Breast epithelium (tissue), 4 donors: Measurements from ENCODE around the gene PRDM2. TPM values are rescaled to one million over a fixed set of nuclear protein-coding genes. Genes with fewer than 3 reads are reported as not detected.
A peak's percentile ranks its signal among the peaks of the same experiment; 100 is the strongest.

Experiments
- DNase-seq, 2 donors: peaks; one replicate each; pipeline ENCODE4 v3.0.0-alpha.2; 2019; ENCODE audit warnings: low spot score in 2 of 2
- H3K27ac ChIP-seq, 2 donors: fragments of 200-600 bp; sonication (generic) in 1 of 2; one replicate each; pipeline ENCODE4 v1.5.1; 2016 to 2019; ENCODE audit warnings: mild to moderate bottlenecking in 1 of 2
- H3K27me3 ChIP-seq, 2 donors: fragments of 200-600 bp; sonication (generic) in 1 of 2; one replicate each; pipeline versions ENCODE4 v1.5.1 to v1.6.0; 2017 to 2019; ENCODE audit warnings: control low read depth in 1 of 2, mild to moderate bottlenecking in 1 of 2
- H3K36me3 ChIP-seq: fragments of 200-600 bp; one replicate; pipeline ENCODE4 v1.5.1; 2019
- H3K4me1 ChIP-seq, 2 donors: fragments of 200-600 bp; sonication (generic); one replicate each; pipeline ENCODE4 v1.5.1; 2016 to 2019; ENCODE audit warnings: control low read depth in 1 of 2
- H3K4me3 ChIP-seq, 3 donors: fragments of 200-600 bp; sonication (generic); 1 replicate in 2 of 3; 2 replicates in 1 of 3; pipeline ENCODE4 v1.5.1; 2016 to 2019; ENCODE audit warnings: mild to moderate bottlenecking in 3 of 3, moderate library complexity in 2 of 3
- H3K9me3 ChIP-seq, 2 donors: fragments of 200-600 bp; sonication (generic) in 1 of 2; one replicate each; pipeline ENCODE4 v1.5.1; 2016 to 2019; ENCODE audit warnings: control low read depth in 1 of 2
- CTCF ChIP-seq, 3 donors: fragments of 450-650 bp; IDR thresholded peaks; one replicate each; pipeline ENCODE4 v1.5.1; 2016 to 2017; ENCODE audit warnings: antibody characterized with exemption in 3 of 3, mild to moderate bottlenecking in 3 of 3, moderate library complexity in 3 of 3
- POLR2A ChIP-seq: fragments of 450-650 bp; IDR thresholded peaks from one replicate; pipeline ENCODE4 v1.6.1; 2016; ENCODE audit warnings: antibody characterized with exemption, mild to moderate bottlenecking, moderate library complexity
- POLR2AphosphoS5 ChIP-seq, 3 donors: sonication (generic); formaldehyde crosslinking; IDR thresholded peaks; one replicate each; pipeline ENCODE4 v1.6.1; 2017; ENCODE audit warnings: antibody characterized with exemption in 3 of 3
- intact Hi-C: fragments of 100-400 bp; cut with DNase I; formaldehyde crosslinking; loops from one replicate; pipeline ENCODE4 v1.15.1; 2023; ENCODE audit warnings: low total_unique reads
- total RNA-seq, 3 donors: library from RNA; depleted of rRNA; stranded (reverse); fragments of >200 nt; gene quantifications; one replicate each; pipeline ENCODE4 v1.1.0, GENCODE V29; 2016

The PRDM2 gene
- total RNA-seq, 3 donors from 2014 or later: 45.6 to 57.1 (median 47.2) TPM

DNA sequence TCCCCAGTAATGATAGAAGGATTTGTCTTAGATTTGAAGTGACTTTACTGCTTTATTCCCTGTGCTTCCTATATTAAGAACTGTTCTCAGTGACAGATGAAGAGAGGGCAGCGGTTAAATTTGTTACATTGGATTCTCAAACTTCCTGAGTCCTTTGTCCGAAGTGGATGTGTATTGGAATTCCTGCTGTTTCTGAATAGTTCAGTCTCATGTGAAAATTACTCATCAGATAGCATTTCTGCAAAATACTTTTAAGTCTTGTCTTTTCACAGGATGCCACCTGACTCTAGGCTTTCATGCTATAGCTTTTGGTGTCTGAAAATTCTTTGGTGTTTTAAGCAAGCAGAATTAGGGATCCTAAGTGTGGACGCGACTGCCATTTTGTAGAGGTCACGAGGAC lies 83.6 kb downstream of the PRDM2 start:
- Histone ChIP-seq H3K36me3 (peaks cover 5% of the 10 kb centered on the region), H3K4me3 (peak overlapping the region in 2 of 3 donors; percentile 29 to 44), H3K27ac (peak overlapping the region; percentile 53 to 74), H3K27me3 (no peaks in the 10 kb centered on the region), H3K4me1 (peaks cover 0 to 7% of the 10 kb centered on the region in 2 donors), H3K9me3 (no peaks in the 10 kb centered on the region)
- TF ChIP-seq POLR2A (no peak), CTCF (IDR thresholded peaks at IDR 0.05) (no peak), POLR2AphosphoS5 (IDR thresholded peaks at IDR 0.05) (no peak)
- no peak for DNase-seq
- intact Hi-C loops: no loop called here

- Histone ChIP-seq H3K27ac (peak overlapping the region; percentile 53 to 74), H3K27me3 (no peaks in the 10 kb centered on the region), H3K4me1 (peaks cover 0 to 7% of the 10 kb centered on the region in 2 donors), H3K36me3 (no peaks in the 10 kb centered on the region), H3K4me3 (no peak overlapping the region), H3K9me3 (no peaks in the 10 kb centered on the region)
- TF ChIP-seq POLR2A: no peak
- TF ChIP-seq CTCF (IDR thresholded peaks at IDR 0.05): no peak
- no peak for TF ChIP-seq POLR2AphosphoS5 (IDR thresholded peaks at IDR 0.05)
- intact Hi-C loops: no loop called here
- DNase-seq: no peak
Measured at GRCh38 chr1:13784971-13785370, 85.0 kb downstream of the PRDM2 start.

DNA sequence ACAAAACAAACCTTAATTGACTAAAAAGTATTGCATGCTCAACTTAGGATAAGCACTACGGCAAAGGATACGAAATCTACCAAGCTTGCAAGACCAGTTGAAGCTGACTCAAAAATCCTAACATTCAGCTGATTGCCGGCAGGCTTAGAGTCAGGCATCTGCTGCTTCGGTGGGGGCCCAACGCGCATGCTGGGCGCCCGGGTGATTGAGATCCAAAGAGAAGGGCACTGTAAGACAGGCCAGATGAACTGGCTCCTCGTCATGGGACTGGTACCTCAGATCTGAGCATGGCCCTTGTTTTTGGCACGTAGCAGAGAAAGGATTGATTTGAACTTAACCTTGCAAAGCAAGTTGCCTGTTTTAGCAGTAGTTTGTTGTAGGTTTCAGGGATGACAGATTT lies 86.6 kb downstream of the PRDM2 start:
- no peak for TF ChIP-seq CTCF (IDR thresholded peaks at IDR 0.05)
- no peak for TF ChIP-seq POLR2A
- no peak for TF ChIP-seq POLR2AphosphoS5 (IDR thresholded peaks at IDR 0.05)
- H3K4me3 ChIP-seq: no peak overlapping the region
- peaks cover 0 to 7% of the 10 kb centered on the region in 2 donors for H3K4me1 ChIP-seq
- no peaks in the 10 kb centered on the region for H3K36me3 ChIP-seq
- DNase-seq: no peak
- no peak overlapping the region for H3K27ac ChIP-seq
- H3K9me3 ChIP-seq: no peaks in the 10 kb centered on the region
- intact Hi-C loops: no loop called here
- H3K27me3 ChIP-seq: no peaks in the 10 kb centered on the region

DNA sequence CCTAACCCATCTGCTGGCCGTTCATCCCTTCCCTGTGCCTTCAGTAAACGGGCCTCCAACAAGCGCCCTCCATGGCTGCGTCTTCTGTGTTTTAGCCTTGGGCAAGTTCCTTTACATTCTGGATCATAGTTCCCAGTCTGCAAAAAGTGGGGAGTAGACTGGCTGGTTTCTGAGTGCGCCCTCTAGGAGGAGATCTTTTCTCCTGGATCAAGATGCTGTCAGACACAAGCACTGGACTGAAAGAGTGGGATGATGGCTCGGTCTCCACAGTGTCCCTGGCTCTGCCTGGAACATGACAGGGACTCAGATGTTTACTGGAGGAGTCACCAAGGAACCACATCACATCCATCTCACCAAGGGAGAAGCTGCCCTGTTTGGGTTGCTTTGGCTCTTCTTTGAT lies 88.8 kb downstream of the PRDM2 start:
- H3K9me3 ChIP-seq: no peaks in the 10 kb centered on the region
- no peaks in the 10 kb centered on the region for H3K36me3 ChIP-seq
- H3K27me3 ChIP-seq: no peaks in the 10 kb centered on the region
- DNase-seq: no peak
- TF ChIP-seq POLR2AphosphoS5 (IDR thresholded peaks at IDR 0.05): no peak
- TF ChIP-seq POLR2A: no peak
- TF ChIP-seq CTCF (IDR thresholded peaks at IDR 0.05): no peak
- H3K4me1 ChIP-seq: peaks cover 0 to 4% of the 10 kb centered on the region in 2 donors
- no peak overlapping the region for H3K4me3 ChIP-seq
- no peak overlapping the region for H3K27ac ChIP-seq
- intact Hi-C loops: no loop called here

- no peak for TF ChIP-seq CTCF (IDR thresholded peaks at IDR 0.05)
- no peak for TF ChIP-seq POLR2AphosphoS5 (IDR thresholded peaks at IDR 0.05)
- TF ChIP-seq POLR2A: no peak
- intact Hi-C loops: no loop called here
- no peaks in the 10 kb centered on the region for H3K9me3 ChIP-seq
- H3K4me1 ChIP-seq: no peaks in the 10 kb centered on the region
- no peaks in the 10 kb centered on the region for H3K36me3 ChIP-seq
- no peaks in the 10 kb centered on the region for H3K27me3 ChIP-seq
- H3K4me3 ChIP-seq: no peak overlapping the region
- H3K27ac ChIP-seq: no peak overlapping the region
- DNase-seq: no peak
Measured at GRCh38 chr1:13790290-13791030, 90.5 kb downstream of the PRDM2 start.
